Measurements from ENCODE around the gene ZBTB24. TPM values are rescaled to one million over a fixed set of nuclear protein-coding genes. Genes with fewer than 3 reads are reported as not detected.

The ZBTB24 gene
- total and polyA plus RNA-seq, 4 donors, result 1.2 to 3.9 (median 2.2) TPM

- Histone ChIP-seq H3K36me3 (ENCODE audit: control insufficient read depth in 4 of 4, insufficient read depth in 3 of 4, low read depth in 1 of 4, low read length in 3 of 4) (no peaks in the 10 kb centered on the region), H3K9me3 (ENCODE audit: control insufficient read depth in 4 of 4, low read length in 3 of 4) (no peaks in the 10 kb centered on the region), H3K9ac (ENCODE audit: low read depth in 1 of 2, low read length in 2 of 2) (no peak overlapping the region), H3K4me3 (ENCODE audit: low read depth in 1 of 3, low read length in 3 of 3) (no peak overlapping the region), H3K27me3 (ENCODE audit: control insufficient read depth in 4 of 4, insufficient read depth in 4 of 4, low read length in 3 of 4) (no peaks in the 10 kb centered on the region), H3K4me1 (ENCODE audit: control insufficient read depth in 4 of 4, insufficient read depth in 4 of 4, low read length in 3 of 4) (no peaks in the 10 kb centered on the region), H3K27ac (ENCODE audit: low read depth in 1 of 2, low read length in 2 of 2) (no peak overlapping the region)
- 88% methylated on average over 2 of the region's 2 CpGs for WGBS
- TF ChIP-seq GABPA (IDR thresholded peaks at IDR 0.05 in 1 of 2, conservative IDR thresholded peaks at IDR 0.05 in 1 of 2) (no peak), JUND (IDR thresholded peaks at IDR 0.05) (no peak), RXRA (IDR thresholded peaks at IDR 0.05) (no peak), EGR1 (IDR thresholded peaks at IDR 0.05; ENCODE audit: low read depth in 2 of 2) (no peak), HNF4G (IDR thresholded peaks at IDR 0.05) (no peak), SP1 (IDR thresholded peaks at IDR 0.05) (no peak)
- TF ChIP-seq, protein P1, sequence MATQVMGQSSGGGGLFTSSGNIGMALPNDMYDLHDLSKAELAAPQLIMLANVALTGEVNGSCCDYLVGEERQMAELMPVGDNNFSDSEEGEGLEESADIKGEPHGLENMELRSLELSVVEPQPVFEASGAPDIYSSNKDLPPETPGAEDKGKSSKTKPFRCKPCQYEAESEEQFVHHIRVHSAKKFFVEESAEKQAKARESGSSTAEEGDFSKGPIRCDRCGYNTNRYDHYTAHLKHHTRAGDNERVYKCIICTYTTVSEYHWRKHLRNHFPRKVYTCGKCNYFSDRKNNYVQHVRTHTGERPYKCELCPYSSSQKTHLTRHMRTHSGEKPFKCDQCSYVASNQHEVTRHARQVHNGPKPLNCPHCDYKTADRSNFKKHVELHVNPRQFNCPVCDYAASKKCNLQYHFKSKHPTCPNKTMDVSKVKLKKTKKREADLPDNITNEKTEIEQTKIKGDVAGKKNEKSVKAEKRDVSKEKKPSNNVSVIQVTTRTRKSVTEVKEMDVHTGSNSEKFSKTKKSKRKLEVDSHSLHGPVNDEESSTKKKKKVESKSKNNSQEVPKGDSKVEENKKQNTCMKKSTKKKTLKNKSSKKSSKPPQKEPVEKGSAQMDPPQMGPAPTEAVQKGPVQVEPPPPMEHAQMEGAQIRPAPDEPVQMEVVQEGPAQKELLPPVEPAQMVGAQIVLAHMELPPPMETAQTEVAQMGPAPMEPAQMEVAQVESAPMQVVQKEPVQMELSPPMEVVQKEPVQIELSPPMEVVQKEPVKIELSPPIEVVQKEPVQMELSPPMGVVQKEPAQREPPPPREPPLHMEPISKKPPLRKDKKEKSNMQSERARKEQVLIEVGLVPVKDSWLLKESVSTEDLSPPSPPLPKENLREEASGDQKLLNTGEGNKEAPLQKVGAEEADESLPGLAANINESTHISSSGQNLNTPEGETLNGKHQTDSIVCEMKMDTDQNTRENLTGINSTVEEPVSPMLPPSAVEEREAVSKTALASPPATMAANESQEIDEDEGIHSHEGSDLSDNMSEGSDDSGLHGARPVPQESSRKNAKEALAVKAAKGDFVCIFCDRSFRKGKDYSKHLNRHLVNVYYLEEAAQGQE (IDR thresholded peaks at IDR 0.05), result no peak
- TF ChIP-seq, protein P2, sequence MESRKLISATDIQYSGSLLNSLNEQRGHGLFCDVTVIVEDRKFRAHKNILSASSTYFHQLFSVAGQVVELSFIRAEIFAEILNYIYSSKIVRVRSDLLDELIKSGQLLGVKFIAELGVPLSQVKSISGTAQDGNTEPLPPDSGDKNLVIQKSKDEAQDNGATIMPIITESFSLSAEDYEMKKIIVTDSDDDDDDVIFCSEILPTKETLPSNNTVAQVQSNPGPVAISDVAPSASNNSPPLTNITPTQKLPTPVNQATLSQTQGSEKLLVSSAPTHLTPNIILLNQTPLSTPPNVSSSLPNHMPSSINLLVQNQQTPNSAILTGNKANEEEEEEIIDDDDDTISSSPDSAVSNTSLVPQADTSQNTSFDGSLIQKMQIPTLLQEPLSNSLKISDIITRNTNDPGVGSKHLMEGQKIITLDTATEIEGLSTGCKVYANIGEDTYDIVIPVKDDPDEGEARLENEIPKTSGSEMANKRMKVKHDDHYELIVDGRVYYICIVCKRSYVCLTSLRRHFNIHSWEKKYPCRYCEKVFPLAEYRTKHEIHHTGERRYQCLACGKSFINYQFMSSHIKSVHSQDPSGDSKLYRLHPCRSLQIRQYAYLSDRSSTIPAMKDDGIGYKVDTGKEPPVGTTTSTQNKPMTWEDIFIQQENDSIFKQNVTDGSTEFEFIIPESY (IDR thresholded peaks at IDR 0.05), result no peak
- TF ChIP-seq, protein P3, sequence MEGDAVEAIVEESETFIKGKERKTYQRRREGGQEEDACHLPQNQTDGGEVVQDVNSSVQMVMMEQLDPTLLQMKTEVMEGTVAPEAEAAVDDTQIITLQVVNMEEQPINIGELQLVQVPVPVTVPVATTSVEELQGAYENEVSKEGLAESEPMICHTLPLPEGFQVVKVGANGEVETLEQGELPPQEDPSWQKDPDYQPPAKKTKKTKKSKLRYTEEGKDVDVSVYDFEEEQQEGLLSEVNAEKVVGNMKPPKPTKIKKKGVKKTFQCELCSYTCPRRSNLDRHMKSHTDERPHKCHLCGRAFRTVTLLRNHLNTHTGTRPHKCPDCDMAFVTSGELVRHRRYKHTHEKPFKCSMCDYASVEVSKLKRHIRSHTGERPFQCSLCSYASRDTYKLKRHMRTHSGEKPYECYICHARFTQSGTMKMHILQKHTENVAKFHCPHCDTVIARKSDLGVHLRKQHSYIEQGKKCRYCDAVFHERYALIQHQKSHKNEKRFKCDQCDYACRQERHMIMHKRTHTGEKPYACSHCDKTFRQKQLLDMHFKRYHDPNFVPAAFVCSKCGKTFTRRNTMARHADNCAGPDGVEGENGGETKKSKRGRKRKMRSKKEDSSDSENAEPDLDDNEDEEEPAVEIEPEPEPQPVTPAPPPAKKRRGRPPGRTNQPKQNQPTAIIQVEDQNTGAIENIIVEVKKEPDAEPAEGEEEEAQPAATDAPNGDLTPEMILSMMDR (IDR thresholded peaks at IDR 0.05; ENCODE audit: low read depth, low read length, missing input control), result no peak
- DNase-seq (ENCODE audit: low spot score), result no peak
These were observed 58.1 kb downstream of the ZBTB24 start for GRCh38 chr6:109424946-109425345.

DNA sequence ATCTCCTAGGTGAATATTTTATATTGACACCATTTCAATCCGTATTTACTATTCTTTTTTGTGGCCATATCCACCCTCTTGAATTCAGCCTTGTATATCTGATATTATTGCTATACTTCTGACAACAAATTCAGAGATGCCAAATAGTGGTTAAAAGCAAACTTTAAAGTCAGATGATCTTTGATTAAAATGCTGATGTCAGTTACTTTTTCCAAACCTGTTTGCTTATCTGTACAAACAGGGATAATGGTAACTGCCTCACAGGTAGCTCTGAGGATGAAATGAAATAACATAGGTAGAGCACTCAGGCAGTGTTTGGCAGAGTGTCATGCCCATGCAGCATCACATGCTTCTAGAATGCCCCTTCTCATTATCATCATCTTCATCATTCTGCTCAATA, 61.8 kb downstream of the ZBTB24 start:
- H3K9me3 ChIP-seq (ENCODE audit: control insufficient read depth in 4 of 4, low read length in 3 of 4), result no peaks in the 10 kb centered on the region
- H3K9ac ChIP-seq (ENCODE audit: low read depth in 1 of 2, low read length in 2 of 2), result no peak overlapping the region
- H3K27me3 ChIP-seq (ENCODE audit: control insufficient read depth in 4 of 4, insufficient read depth in 4 of 4, low read length in 3 of 4), result no peaks in the 10 kb centered on the region
- H3K4me1 ChIP-seq (ENCODE audit: control insufficient read depth in 4 of 4, insufficient read depth in 4 of 4, low read length in 3 of 4), result no peaks in the 10 kb centered on the region
- H3K36me3 ChIP-seq (ENCODE audit: control insufficient read depth in 4 of 4, insufficient read depth in 3 of 4, low read depth in 1 of 4, low read length in 3 of 4), result no peaks in the 10 kb centered on the region
- H3K4me3 ChIP-seq (ENCODE audit: low read depth in 1 of 3, low read length in 3 of 3), result no peak overlapping the region
- DNase-seq (ENCODE audit: low spot score), result no peak
- no peak for TF ChIP-seq SP1 (IDR thresholded peaks at IDR 0.05)
- no peak for TF ChIP-seq JUND (IDR thresholded peaks at IDR 0.05)
- TF ChIP-seq GABPA (IDR thresholded peaks at IDR 0.05 in 1 of 2, conservative IDR thresholded peaks at IDR 0.05 in 1 of 2), result no peak
- TF ChIP-seq RXRA (IDR thresholded peaks at IDR 0.05), result no peak
- no peak for TF ChIP-seq TAF1 (conservative IDR thresholded peaks at IDR 0.05)
- no peak overlapping the region for H3K27ac ChIP-seq (ENCODE audit: low read depth in 1 of 2, low read length in 2 of 2)
- 81% methylated on average over 1 of the region's 1 CpG for WGBS

- Histone ChIP-seq H3K9me3 (ENCODE audit: control insufficient read depth in 4 of 4, low read length in 3 of 4) (no peaks in the 10 kb centered on the region), H3K36me3 (ENCODE audit: control insufficient read depth in 4 of 4, insufficient read depth in 3 of 4, low read depth in 1 of 4, low read length in 3 of 4) (no peaks in the 10 kb centered on the region), H3K27ac (ENCODE audit: low read depth in 1 of 2, low read length in 2 of 2) (no peak overlapping the region), H3K4me3 (ENCODE audit: low read depth in 1 of 3, low read length in 3 of 3) (no peak overlapping the region), H3K4me1 (ENCODE audit: control insufficient read depth in 4 of 4, insufficient read depth in 4 of 4, low read length in 3 of 4) (no peaks in the 10 kb centered on the region), H3K27me3 (ENCODE audit: control insufficient read depth in 4 of 4, insufficient read depth in 4 of 4, low read length in 3 of 4) (no peaks in the 10 kb centered on the region), H3K9ac (ENCODE audit: low read depth in 1 of 2, low read length in 2 of 2) (no peak overlapping the region)
- DNase-seq (ENCODE audit: low spot score), result no peak
- 67% methylated on average over 1 of the region's 1 CpG for WGBS
- no peak for TF ChIP-seq GABPA (IDR thresholded peaks at IDR 0.05 in 1 of 2, conservative IDR thresholded peaks at IDR 0.05 in 1 of 2)
These were observed 62.3 kb downstream of the ZBTB24 start for GRCh38 chr6:109420751-109421150.
